ENCODE results near the gene LTC4S.
A peak's percentile ranks its signal among the peaks of the same experiment; 100 is the strongest.

Gene LTC4S

DNA sequence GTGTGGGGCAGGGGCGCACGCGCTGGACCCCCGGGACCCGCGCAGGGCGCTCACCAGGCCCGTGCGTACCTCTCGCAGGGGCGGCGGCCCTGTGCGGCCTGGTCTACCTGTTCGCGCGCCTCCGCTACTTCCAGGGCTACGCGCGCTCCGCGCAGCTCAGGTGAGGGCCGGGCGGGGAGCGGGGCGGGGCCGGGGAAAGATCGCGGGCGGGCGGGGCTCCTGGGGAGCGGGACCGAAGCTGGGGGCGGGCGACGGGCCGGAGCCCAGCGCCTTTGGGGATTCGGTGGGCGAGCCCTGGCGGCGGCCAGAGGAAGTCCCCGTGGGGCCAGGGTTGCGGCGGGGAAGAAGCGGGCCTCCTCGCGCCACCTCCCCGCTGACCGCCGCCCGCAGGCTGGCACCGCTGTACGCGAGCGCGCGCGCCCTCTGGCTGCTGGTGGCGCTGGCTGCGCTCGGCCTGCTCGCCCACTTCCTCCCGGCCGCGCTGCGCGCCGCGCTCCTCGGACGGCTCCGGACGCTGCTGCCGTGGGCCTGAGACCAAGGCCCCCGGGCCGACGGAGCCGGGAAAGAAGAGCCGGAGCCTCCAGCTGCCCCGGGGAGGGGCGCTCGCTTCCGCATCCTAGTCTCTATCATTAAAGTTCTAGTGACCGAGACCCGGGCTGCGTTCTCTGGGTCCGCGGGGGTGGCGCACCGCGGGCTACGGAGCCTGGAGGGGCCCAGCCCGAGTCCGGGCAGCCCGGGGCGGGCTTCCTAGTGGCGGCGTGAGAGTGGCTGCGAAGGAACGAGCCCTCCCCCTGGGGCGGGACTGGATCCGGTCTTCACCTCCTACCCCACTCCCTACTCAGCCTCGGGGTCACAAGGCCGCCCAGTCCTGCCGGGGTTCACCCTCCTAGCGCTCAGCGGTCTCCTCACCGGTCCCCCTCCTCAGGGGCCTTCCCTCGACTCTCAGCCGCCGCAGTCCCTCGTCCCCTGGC is 2.4 kb downstream of the LTC4S start:
- peak; percentile 98 for DNase-seq

DNA sequence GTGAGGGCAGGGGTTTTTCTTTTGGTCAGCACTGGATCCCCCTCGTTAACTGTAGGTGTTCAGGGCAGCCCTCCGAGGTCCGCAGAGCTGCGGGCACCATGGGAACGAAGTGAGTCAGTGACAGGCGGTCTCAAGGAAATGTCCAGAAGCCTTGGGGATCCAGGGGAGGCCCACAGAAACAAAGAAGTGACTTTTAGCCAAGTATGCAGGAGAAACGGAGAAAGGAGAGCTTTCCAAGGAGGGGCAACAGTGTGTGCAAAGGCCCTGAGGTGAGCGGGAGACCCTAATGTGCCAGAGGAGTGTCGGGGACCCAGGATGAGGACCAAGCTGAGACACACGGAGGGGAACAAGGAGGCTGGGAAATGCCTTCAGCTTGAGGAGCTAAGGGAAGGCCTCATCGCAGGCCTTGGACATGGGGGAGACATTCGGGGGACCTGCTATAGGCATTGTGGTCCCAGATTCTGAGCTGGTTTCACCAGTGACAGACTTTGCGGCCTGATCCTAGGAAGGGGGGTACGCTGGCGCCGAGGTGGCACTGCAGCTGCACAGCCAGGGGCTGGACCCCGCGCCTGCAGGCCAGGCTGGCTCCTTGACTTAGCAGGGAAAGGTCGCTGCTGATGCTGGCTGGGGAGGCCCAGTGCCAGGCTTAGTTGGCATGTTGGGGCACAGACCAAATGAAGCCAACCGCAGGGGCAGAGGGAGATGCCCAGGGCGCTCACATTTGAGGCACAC is 3.3 kb downstream of the LTC4S start:
- DNase-seq, result peak; percentile 49

DNA sequence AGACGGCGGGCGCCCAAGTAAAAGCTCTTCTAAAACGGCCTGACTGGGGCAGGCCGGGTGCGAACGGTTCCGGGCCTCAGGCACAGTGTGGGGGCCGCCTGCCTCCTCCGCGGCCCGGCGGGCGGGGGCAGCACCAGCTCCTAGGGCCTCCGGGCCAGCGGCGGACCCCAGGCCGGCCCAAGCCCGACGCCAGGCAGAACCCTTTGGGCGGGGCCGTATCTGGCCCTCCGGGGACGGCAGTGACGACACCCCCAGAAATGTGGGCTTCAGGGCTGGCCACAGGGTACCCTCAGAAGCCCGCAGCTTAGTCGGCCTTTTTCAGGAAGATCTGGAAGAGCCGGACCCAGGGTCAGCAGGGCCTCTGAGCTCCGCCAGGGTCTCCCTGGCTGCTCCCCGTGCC is 4.0 kb downstream of the LTC4S start:
- no peak for DNase-seq

DNA sequence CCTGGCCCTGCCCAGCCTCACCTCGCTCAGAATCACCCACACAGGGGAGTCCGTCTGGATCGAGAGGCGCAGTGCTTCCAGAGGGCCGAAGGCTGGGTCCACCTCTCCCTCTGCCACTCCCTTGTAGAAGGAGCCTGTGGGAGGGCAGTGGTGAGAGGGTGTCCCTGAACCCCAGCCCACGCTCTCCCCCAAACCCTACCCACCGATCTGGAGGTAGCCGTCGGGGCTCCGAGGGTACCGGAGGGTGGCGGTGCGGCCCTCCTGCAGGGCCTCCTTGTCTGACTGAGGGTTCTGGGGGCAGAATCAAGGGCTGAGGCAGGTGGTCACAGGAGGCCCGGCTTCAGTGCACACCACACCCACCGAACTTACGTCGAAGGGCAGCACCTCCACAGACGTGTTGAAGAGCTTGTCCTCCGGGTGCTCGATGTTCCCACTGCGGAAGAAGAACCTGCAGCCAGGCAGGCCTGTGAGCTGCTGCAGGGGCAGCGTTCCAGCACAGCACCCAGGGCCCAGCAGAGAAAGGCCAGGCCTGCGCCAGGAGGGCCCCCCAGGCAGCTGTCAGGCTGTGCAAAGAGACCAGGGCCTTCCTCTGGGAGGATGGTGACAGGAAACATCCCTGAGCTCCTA is 4.5 kb downstream of the LTC4S start:
- DNase-seq, result no peak

DNA sequence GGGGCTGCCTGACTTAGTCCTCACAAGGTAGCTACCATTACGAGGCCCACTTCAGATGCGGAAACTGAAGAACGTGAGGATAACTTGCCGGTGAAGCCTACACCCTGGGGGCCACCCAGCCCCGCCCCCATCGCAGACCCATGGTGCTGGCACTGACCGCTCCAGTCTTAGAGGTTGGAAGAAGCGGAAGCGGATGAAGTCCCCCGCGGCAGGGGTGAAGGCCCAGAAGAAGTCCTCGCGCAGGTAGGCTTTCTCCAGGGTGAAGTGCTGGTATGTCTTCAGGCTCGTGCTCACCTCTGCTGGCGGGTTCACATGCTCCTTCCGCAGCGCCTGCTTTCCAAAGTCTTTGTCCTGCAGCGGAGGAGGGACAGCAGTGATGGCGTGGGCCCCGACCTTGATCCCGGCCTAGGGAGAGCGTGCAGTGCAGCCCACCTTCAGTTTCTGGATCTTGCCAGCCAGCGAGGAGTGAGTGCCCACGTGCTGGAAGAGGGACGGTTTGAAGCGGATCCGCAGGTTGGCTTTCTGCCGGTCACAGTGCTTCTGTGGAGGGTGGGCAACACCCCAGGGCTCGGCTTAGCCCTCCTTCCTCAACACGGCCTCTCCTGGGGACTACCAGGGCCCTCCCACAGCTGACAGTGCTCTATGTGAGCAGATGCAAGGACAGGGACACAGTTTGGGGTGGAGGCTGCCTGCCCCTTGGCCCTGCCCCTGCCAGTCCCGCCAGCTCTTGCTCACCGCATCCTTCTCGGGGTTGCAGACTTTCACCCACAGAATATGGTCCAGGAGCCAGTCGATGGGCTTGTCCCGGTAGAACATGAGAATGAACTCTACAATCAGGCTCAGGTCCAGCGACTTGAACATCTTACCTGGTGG is 5.2 kb downstream of the LTC4S start:
- no peak for DNase-seq

DNA sequence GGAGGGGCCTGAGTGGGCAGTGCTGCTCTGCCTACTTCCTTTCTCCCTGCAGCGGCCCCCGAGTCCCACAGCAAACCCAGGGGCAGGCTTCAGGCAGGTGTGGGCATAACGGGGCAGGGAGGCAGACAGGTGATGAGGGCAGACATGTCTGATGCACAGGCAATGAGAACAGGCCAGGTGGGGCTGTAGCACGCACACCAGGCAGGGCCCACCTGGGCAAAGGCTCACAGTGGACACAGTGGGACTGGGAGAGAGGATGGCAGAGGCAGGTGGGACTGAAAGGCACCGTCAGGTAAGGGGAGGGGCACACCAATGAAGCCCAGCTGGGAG is 5.8 kb downstream of the LTC4S start:
- DNase-seq, result no peak

DNA sequence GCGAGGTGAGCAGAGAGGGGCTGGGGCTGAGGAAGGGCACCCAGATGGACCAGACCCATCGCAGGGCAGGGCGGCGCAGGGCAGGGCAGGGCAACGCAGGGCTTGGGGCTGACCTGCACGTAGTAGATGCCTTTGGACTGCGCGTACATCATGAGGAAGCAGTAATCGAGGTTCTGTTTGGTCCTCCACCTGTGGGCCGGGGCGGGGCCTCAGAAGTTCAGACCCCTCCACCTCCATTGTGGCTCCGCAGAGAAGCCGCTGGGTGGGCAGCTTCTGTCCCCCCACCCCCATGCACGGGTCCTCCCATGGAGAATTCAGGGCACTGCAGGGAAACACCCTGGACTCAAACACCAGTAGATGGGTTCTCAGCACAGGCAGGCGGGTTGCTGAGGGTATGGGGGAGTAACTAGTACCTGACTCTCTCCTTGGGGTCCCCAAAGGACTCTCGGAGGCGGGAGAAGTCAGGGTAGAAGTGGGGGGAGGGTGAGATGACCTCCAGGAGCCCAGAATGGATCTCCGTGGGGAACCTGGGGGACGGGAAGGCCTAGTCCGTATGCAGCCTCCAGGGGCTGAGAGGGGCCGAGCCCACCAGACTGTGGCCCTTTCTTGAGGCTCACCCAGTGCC is 6.4 kb downstream of the LTC4S start:
- no peak for DNase-seq

DNA sequence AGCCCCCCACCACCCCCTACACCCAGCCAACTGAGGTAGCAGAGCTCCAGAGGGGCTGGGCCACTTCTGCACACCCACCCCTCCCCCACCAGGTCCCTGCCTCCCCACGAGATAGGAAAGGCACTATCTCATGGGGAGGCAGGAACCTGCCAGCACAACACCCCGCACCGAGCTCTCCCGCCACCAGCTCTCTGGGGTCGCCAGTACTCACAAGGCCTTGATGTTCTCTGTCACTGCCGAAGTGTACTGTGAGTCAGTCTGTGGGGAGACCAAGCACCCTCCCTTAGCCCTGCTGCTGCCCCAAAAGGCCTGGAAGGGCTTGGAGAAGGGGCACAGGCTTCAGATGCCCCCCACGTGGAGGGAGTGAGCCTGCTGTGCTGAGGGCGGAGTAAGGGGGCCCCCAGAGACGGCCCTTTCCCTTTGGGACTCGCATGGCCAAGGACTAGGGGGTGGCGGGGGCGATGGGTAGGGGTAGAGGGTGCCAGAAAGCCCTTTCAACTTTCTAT is 7.0 kb downstream of the LTC4S start:
- peak; percentile 46 for DNase-seq

DNA sequence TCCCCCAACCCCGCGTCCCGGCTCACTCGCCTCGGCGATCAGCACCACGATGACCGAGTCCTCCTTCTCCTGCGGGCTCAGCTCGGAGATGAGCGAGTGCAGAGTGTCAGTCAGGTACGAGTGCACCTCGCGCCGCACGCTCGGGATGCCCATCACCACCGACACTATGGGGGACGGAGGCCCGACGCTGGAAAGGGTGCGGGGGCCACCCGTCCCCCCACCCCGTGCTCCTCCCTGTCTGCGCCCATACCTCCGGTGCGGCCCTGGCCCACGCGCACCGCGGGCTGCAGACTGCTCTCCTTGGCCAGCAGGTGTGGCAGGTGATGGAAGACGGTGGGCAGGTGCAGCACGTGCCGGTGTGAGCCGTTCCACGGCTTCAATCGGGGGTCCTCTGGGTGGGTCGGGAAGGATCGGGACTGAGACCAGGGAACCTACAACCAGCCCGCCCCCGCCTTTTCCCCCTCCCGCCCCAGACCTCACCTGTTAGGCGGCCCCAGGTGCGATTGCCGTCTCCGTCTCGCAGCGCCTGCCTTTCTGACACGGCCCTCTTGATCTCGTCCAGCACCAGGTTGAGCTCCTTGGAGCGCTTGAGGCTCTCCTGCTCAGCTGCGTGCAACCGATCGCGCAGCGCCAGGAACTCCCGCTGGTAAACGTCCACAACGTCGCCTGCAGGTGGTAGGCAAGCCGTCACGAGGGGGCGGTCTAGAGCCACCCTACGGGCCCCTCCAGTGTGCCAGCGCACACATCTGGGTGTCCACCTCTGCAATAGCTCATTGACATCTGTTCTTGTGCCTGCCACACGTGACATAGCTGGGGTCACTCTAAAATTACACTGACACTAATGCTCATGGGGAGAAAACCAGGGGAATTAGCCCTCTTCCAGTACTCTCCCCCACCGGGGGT is 7.8 kb downstream of the LTC4S start:
- peak; percentile 99 for DNase-seq

DNA sequence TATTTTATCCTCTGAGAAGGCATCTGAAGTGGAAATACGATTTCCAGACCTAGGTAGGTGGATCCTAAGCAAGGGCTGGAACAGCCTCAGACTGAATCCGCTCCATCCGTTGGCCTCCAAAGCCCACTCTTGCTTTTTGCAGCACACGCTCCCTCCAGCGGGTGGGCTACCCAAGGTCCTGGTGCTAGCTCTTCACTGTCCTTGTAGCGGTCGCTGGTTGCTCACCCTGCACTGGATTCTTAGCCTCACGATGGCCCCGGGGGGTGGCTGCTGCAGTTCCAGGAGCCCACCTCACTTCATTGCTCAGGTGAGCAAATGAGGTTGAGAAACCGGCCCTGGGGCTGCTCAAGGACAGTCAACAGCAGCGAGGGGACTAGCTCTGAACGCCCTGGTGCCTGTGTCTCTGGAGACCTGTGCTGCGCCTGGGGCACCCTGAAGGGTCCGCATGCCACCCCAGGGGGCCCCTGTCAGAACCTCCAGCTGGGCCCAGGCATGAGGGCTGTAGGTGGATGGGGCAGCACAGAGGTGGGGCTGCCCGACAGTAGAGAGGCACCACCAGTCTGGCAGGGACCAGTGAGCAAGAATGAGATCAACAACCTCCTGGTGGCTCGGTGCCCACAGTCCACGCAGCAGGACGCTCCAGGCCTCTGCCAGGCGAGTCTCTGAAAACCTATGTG is 8.6 kb downstream of the LTC4S start:
- peak; percentile 75 for DNase-seq

DNA sequence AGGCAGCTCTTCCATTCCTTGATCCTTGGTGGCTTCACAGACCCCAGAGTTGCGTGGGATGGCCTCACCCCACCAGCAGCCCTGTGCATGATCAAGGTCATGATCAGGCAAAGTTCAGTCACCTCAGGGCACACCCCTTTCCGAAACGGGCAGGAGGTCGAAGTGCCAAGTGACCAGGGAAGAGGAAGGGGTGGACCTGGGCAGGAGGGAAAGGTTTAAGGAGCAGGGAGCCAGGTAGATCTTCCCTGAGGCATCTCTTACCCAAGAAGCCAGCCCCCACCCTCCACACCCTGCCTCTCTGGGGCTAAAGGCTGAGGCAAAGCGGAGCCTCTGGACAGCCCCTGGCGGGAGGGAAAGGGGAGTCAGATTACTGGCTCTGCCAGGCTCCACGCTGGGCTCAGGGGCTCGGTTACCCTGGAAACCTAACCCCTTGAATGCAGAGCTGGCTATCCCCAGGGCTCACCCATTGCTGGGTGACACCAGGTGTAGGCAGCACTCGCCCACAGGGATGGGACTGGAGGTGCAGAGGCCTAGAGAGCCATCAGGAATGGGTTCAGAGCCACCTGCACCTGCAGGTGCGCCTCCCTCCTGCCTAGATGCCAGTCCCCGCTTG is 9.3 kb downstream of the LTC4S start:
- peak; percentile 49 for DNase-seq

DNA sequence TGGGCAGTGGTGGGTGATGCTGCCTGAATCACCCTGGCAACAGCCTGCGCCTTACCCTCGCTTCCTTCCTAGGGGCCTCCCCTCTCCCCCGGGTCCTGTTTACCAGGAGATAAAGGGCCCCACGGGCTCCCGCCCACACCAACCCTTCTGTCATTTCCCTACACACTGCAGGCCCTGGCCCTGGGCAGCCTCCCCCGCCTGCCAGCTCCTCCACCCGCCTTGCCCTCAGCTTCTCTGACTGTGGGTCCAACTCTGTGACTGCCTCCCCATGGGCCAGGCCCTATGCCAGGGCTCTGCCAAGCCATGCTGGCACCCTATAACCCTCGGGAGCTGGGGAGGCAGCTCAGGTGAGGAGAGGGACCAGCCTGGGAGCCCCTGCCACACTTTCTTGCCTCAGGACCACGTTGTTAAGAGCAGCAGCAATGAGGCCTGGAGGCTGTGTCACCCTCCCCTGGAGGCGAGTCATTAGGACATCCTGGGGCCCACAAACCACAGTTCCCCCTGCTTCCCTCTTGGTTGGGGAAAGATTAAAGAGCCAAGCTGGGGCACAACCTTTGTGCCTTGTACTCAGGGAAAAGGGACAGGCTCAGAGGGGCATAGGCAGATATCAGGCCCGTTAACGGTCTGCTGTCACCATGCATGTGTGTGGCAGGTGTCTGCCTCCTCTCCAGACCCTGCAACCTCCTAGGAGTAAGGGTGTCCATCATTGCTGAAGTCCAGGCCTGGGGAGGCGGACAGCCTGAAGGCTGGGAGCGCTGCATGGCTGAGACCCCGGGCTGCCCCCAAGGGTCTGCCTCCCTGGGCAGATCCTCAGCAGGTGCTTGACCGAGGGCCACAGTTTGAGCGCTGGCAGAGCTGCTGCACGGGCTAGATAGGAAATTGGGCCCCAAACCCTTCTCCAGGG is 10.1 kb downstream of the LTC4S start:
- peak; percentile 70 for DNase-seq

DNA sequence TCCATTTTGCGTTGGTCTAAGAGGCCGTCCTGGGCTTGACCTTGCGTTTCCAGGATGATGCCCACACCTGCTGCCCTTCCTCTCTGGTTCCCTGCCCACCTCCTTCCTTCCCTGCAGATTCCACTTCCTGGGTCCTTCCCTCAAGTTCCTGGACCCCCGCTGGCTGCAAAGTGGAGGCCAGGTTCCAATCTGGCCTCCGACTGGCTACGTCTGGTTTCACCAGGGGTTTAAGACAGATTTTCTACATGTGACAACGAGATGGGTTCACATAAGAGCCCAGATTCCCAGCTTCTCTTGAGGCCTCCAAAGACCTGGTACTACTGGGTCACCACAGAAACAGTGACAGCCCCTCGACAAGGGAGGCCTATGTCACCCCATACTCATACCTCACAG is 10.8 kb downstream of the LTC4S start:
- DNase-seq, result no peak

DNA sequence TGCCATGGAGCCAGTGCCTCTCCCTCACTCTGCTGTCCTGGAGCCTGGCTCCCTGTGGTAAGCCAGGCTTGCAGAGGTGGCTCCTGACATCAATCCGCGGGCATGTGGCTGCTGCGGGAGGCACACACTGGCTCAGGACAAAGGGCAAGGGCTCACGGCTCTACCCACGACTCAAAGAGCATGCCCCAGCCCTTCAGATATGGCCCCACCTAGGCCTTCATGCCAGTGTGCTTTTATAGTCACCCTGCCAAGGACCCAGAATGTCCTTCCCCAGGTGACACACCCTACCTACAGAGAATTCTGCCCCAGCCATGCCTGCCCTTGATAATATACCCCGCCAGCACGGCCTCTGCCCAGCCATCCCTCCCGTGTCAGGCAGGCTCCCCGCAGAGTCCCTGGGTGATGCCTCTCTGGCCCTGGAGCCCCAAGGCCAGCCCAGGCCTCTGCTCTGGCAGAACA is 11.3 kb downstream of the LTC4S start:
- peak; percentile 62 for DNase-seq

DNA sequence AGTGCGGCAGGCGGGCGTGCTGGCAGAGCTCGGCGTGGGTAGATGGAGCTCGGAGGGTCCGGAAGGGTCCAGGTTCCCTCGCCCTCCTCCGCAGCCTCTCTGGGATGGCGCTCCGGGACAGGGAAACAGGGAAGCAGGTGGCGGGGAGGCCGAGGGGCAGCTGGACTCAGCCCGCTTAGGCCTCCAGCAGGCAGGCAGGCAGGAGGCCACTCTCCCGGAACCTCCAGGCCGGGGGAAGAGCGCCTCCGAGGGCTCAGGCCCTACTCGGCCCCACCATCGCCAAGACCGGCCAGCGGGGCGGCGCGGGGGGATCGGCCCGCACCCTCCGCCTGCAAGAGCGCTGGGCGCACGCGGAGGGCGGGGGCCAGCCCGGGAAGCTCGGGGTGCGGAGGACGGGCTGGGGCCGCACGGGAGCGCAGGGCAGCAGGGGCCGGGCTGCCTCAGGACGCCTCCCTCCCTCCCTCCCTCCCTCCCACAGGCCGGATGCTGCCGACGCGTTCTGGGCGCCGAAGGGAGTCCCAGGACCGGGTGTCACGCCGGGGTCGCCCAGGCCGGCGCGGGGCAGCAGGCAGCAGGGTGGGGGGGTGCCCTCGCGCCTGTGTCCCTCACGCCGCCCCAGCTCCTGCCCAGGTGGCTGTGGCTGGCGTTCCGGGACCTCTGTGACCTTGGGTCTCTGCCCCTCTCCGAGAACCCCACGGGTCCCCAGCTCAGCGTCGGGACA is 11.9 kb downstream of the LTC4S start:
- DNase-seq, result peak; percentile 93

DNA sequence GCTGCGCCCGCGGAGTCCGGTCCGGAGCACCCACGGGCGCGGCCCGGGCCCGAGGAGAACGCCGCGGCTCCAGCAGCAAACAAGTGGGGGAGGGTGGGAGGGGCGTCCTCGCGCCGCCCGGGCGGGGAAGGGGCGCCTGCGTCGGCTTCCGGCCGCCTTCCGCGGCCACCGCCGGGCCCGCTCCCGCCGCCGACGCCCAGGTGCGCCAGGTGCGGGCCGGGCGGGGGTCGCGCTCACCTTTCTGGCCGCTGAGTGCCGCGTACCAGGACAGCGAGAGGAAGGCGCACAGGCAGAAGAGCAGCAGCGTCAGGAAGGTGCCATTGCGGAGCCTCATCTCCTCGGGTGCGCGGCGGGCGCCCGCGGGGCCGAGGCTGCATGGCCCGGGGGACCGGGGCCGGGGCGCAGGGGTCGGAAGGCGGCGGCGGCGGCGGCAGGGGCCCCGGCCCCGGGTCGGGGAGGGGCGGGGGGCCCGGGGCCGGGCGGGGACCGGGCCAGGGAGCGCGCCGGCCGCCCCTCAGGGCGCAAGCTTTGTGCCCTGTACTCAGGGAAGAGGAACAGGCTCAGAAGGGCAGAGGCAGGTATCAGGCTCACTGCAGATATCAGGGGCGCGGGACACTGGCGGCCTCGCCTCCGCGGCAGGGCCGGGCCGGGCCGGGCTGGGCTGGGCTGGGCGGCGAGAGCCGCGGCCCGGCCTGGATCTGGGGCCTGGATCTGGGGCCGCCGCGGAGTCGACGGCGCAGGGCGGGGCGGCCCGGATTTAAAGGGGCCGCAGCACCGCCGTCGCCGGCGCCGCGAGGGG is 12.7 kb downstream of the LTC4S start, which contains the start of gene MGAT4B:
Gene MGAT4B, minus strand, starts transcription at position 617 of the 799 bp plus-strand sequence. Its CDS starts 283 bp downstream, at position 334.
- peak; percentile 98 for DNase-seq

Data from 8988T (cell line).